Keratinocyte (primary cell): ENCODE data around the gene MAX. TPM values are rescaled to one million over a fixed set of nuclear protein-coding genes. Genes with fewer than 3 reads are reported as not detected.

Experiments used
- DNase-seq: peaks from one replicate; pipeline ENCODE4 v3.0.0-alpha.2; 2011; ENCODE audit warnings: low read depth, missing footprints, low spot score
- FAIRE-seq: peaks from 2 replicates; lab custom pipeline; 2011; peaks lifted over from hg19 to GRCh38; lab: Jason Lieb, UNC
- H2AFZ ChIP-seq: 2 replicates; pipeline ENCODE4 v1.6.0; 2012; ENCODE audit warnings: low read length, control low read depth, inconsistent platforms; ENCODE audit not compliant: control insufficient read depth
- H3K27ac ChIP-seq: 2 replicates; pipeline ENCODE4 v1.5.1; 2011; ENCODE audit warnings: low read length; ENCODE audit not compliant: control insufficient read depth, insufficient read depth
- H3K27me3 ChIP-seq: 3 replicates; pipeline ENCODE4 v1.6.0; 2011; ENCODE audit warnings: low read length; ENCODE audit not compliant: control insufficient read depth, insufficient read depth; ENCODE audit errors: extremely low read depth
- H3K36me3 ChIP-seq, 2 experiments: 2 replicates in 1 of 2; 3 replicates in 1 of 2; pipeline ENCODE4 v1.5.1; 2011; ENCODE audit warnings: low read length in 2 of 2, mild to moderate bottlenecking in 1 of 2; ENCODE audit not compliant: control insufficient read depth in 2 of 2, insufficient read depth in 2 of 2; ENCODE audit errors: extremely low read depth in 1 of 2
- H3K4me1 ChIP-seq: 3 replicates; pipeline ENCODE4 v1.5.1; 2011; ENCODE audit warnings: low read length; ENCODE audit not compliant: control insufficient read depth, insufficient read depth; ENCODE audit errors: extremely low read depth
- H3K4me2 ChIP-seq: 3 replicates; pipeline ENCODE4 v1.6.0; 2011; ENCODE audit warnings: low read depth, low read length; ENCODE audit not compliant: control insufficient read depth, insufficient read depth; ENCODE audit errors: extremely low read depth
- H3K4me3 ChIP-seq, 3 experiments: fragments of 200-600 bp in 1 of 3; sonication (generic) in 1 of 3; 2 replicates in 2 of 3; 3 replicates in 1 of 3; pipeline ENCODE4 v1.5.1; 2011 to 2016; ENCODE audit warnings: low read length in 3 of 3, mild to moderate bottlenecking in 3 of 3, control low read depth in 2 of 3, inconsistent platforms in 1 of 3, low read depth in 1 of 3, mixed read lengths in 1 of 3, mixed run types in 1 of 3, moderate library complexity in 1 of 3; ENCODE audit not compliant: control insufficient read depth in 2 of 3, insufficient read depth in 2 of 3; ENCODE audit errors: extremely low read depth in 1 of 3
- H3K79me2 ChIP-seq: 2 replicates; pipeline ENCODE4 v1.6.0; 2012; ENCODE audit warnings: low read length; ENCODE audit not compliant: control insufficient read depth, insufficient read depth
- H3K9ac ChIP-seq: 3 replicates; pipeline ENCODE4 v1.6.0; 2011; ENCODE audit warnings: low read length; ENCODE audit not compliant: control insufficient read depth, insufficient read depth; ENCODE audit errors: extremely low read depth
- H3K9me1 ChIP-seq: 3 replicates; pipeline ENCODE4 v1.6.0; 2011; ENCODE audit warnings: low read length; ENCODE audit not compliant: control insufficient read depth, insufficient read depth; ENCODE audit errors: extremely low read depth
- H3K9me3 ChIP-seq: 2 replicates; pipeline ENCODE4 v1.5.1; 2012; ENCODE audit warnings: low read depth, low read length; ENCODE audit not compliant: control insufficient read depth
- H4K20me1 ChIP-seq: 3 replicates; pipeline ENCODE4 v1.6.0; 2011; ENCODE audit warnings: low read length; ENCODE audit not compliant: control insufficient read depth, insufficient read depth; ENCODE audit errors: extremely low read depth
- CTCF ChIP-seq, 3 experiments: IDR thresholded peaks in 1 of 3; conservative IDR thresholded peaks in 1 of 3; optimal IDR thresholded peaks in 1 of 3; 2 replicates in 2 of 3; 3 replicates in 1 of 3; pipeline versions ENCODE3 to v1.5.1; 2011; ENCODE audit warnings: low read length in 3 of 3, mild to moderate bottlenecking in 3 of 3, moderate library complexity in 2 of 3, control low read depth in 1 of 3, inconsistent platforms in 1 of 3; ENCODE audit not compliant: insufficient read depth in 2 of 3; ENCODE audit errors: extremely low read depth in 1 of 3
- EZH2 ChIP-seq: IDR thresholded peaks from one replicate; pipeline ENCODE4 v1.6.1; 2012; ENCODE audit warnings: inconsistent platforms, mild to moderate bottlenecking, low read length, moderate library complexity
- dilution Hi-C: fragments of 300-500 bp; cut with MboI; formaldehyde crosslinking; loops from one replicate; pipeline ENCODE4 v1.7.0; 2020; ENCODE audit warnings: low sequenced_read_pairs; ENCODE audit not compliant: extremely low pct_ligation_motif_present
- polyA plus RNA-seq, 5 experiments: library from polyadenylated mRNA; depleted of rRNA in 3 of 5; stranded (reverse) in 3 of 5; stranded (forward) in 1 of 5; unstranded in 1 of 5; fragments of >200 nt; gene quantifications; 1 replicate in 1 of 5; 2 replicates in 3 of 5; 3 replicates in 1 of 5; pipeline versions ENCODE4 v1.2.1 to v1.2.3, GENCODE V29; 2011 to 2012; ENCODE audit warnings: missing spikeins in 2 of 5, low read depth in 1 of 5, low replicate concordance in 1 of 5

The MAX gene
- polyA plus RNA-seq, 1 donor (not counting 4 experiments of a cell fraction or from before 2014, with no cell fraction given): 65.2 TPM

GRCh38 chr14:65034021-65034420 is 68.3 kb downstream of the MAX start:
- no peaks in the 10 kb centered on the region for H3K79me2 ChIP-seq
- FAIRE-seq: no peak
- dilution Hi-C loops: no loop called here

GRCh38 chr14:65033181-65033580 is 69.1 kb downstream of the MAX start:
- H3K9ac ChIP-seq: no peak overlapping the region
- no peaks in the 10 kb centered on the region for H3K9me3 ChIP-seq
- no peak overlapping the region for H3K27ac ChIP-seq
- DNase-seq (no peak), FAIRE-seq (no peak)
- H3K4me3 ChIP-seq: no peak overlapping the region
- H3K79me2 ChIP-seq: no peaks in the 10 kb centered on the region
- no peaks in the 10 kb centered on the region for H3K27me3 ChIP-seq
- H3K9me1 ChIP-seq: no peaks in the 10 kb centered on the region
- no peak for TF ChIP-seq CTCF (optimal IDR thresholded peaks at IDR 0.05 in 1 of 3, IDR thresholded peaks at IDR 0.05 in 1 of 3, conservative IDR thresholded peaks at IDR 0.05 in 1 of 3; ENCODE audit: extremely low read depth in 1 of 3, insufficient read depth in 2 of 3, low read length in 3 of 3)
- TF ChIP-seq EZH2: no peak
- peaks cover 3 to 7% of the 10 kb centered on the region in 2 experiments for H3K36me3 ChIP-seq
- H3K4me2 ChIP-seq: no peak overlapping the region
- H2AFZ ChIP-seq: no peak overlapping the region
- no peaks in the 10 kb centered on the region for H3K4me1 ChIP-seq
- H4K20me1 ChIP-seq: no peaks in the 10 kb centered on the region
- dilution Hi-C loops: no loop called here

More at GRCh38 chr14:65034021-65034420, 68.3 kb downstream of the MAX start:
- Histone ChIP-seq H3K27me3 (no peaks in the 10 kb centered on the region), H3K36me3 (peaks cover 3 to 7% of the 10 kb centered on the region in 2 experiments), H3K4me1 (no peaks in the 10 kb centered on the region), H3K4me3 (no peak overlapping the region), H3K4me2 (no peak overlapping the region), H3K27ac (no peak overlapping the region), H4K20me1 (no peaks in the 10 kb centered on the region), H3K9ac (no peak overlapping the region), H2AFZ (no peak overlapping the region), H3K9me1 (no peaks in the 10 kb centered on the region), H3K9me3 (no peaks in the 10 kb centered on the region)
- no peak for DNase-seq
- TF ChIP-seq EZH2: no peak
- no peak for TF ChIP-seq CTCF (optimal IDR thresholded peaks at IDR 0.05 in 1 of 3, IDR thresholded peaks at IDR 0.05 in 1 of 3, conservative IDR thresholded peaks at IDR 0.05 in 1 of 3; ENCODE audit: extremely low read depth in 1 of 3, insufficient read depth in 2 of 3, low read length in 3 of 3)
